ENCODE measurements around the gene TADA2B. TPM values are rescaled to one million over a fixed set of nuclear protein-coding genes. Genes with fewer than 3 reads are reported as not detected.

The TADA2B gene
- total and polyA plus RNA-seq, 9 of the 15 experiments (the other 6 are each of a cell fraction or from before 2014, with no cell fraction given): 0.55 to 12.2 (median 7.5) TPM

DNA sequence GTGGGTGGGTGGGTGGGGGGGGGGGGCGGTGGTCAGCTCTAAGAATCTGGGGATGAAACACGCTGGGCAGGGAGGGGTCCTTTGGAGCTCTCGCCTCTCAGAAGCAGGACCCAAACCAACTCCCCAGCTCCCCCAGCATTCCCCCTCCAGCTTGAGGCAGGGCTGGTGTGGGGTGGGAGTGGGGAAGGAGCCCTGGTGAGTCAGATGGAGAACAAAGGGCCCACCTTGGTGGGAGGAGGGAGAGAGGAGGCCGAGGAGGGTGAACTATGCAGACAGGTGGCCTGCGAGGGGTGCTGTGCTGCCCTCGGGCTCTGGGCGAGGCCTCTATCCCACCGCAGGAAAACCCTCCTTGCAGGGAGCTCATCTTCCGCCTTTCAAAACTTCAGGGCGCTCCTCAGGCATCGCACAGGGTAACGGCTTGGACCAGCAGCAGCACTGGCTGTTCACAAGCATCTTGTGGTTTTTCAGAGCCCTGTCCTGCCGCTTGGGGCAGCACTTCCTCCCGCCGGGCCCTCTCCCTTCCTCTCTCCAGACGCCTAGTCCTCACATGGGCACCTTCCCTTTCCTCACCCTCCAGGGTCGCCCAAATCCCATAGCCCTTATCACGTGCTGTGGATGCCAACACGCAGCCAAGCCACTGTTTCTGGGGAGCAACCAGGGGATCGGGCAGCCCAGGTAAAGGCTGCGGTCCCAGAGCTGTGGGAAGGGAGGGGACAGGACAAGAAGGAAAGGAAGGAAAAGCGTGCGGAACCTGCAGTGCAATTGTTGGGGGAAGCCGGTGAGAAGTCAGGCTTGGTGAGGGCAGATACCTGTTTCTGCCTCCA is 58.7 kb downstream of the TADA2B start (continued):
- TF ChIP-seq, protein P1, sequence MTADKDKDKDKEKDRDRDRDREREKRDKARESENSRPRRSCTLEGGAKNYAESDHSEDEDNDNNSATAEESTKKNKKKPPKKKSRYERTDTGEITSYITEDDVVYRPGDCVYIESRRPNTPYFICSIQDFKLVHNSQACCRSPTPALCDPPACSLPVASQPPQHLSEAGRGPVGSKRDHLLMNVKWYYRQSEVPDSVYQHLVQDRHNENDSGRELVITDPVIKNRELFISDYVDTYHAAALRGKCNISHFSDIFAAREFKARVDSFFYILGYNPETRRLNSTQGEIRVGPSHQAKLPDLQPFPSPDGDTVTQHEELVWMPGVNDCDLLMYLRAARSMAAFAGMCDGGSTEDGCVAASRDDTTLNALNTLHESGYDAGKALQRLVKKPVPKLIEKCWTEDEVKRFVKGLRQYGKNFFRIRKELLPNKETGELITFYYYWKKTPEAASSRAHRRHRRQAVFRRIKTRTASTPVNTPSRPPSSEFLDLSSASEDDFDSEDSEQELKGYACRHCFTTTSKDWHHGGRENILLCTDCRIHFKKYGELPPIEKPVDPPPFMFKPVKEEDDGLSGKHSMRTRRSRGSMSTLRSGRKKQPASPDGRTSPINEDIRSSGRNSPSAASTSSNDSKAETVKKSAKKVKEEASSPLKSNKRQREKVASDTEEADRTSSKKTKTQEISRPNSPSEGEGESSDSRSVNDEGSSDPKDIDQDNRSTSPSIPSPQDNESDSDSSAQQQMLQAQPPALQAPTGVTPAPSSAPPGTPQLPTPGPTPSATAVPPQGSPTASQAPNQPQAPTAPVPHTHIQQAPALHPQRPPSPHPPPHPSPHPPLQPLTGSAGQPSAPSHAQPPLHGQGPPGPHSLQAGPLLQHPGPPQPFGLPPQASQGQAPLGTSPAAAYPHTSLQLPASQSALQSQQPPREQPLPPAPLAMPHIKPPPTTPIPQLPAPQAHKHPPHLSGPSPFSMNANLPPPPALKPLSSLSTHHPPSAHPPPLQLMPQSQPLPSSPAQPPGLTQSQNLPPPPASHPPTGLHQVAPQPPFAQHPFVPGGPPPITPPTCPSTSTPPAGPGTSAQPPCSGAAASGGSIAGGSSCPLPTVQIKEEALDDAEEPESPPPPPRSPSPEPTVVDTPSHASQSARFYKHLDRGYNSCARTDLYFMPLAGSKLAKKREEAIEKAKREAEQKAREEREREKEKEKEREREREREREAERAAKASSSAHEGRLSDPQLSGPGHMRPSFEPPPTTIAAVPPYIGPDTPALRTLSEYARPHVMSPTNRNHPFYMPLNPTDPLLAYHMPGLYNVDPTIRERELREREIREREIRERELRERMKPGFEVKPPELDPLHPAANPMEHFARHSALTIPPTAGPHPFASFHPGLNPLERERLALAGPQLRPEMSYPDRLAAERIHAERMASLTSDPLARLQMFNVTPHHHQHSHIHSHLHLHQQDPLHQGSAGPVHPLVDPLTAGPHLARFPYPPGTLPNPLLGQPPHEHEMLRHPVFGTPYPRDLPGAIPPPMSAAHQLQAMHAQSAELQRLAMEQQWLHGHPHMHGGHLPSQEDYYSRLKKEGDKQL (CRISPR knock-in tag; IDR thresholded peaks at IDR 0.05; ENCODE audit: borderline replicate concordance): no peak
- TF ChIP-seq JUNB (CRISPR knock-in tag; conservative IDR thresholded peaks at IDR 0.05) (no peak), CREB1 (IDR thresholded peaks at IDR 0.05) (no peak), CREB1 (CRISPR knock-in tag; IDR thresholded peaks at IDR 0.05) (no peak), TBP (optimal IDR thresholded peaks at IDR 0.05; ENCODE audit: low read depth, low read length) (no peak), SPI1 (IDR thresholded peaks at IDR 0.05; ENCODE audit: borderline replicate concordance, low read depth, low read length) (peak; percentile 83), ZBTB49 (CRISPR knock-in tag; IDR thresholded peaks at IDR 0.05; ENCODE audit: borderline replicate concordance) (no peak)
- TF ChIP-seq, protein P2, sequence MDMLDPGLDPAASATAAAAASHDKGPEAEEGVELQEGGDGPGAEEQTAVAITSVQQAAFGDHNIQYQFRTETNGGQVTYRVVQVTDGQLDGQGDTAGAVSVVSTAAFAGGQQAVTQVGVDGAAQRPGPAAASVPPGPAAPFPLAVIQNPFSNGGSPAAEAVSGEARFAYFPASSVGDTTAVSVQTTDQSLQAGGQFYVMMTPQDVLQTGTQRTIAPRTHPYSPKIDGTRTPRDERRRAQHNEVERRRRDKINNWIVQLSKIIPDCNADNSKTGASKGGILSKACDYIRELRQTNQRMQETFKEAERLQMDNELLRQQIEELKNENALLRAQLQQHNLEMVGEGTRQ (CRISPR knock-in tag; IDR thresholded peaks at IDR 0.05): no peak
- TF ChIP-seq, protein P3, sequence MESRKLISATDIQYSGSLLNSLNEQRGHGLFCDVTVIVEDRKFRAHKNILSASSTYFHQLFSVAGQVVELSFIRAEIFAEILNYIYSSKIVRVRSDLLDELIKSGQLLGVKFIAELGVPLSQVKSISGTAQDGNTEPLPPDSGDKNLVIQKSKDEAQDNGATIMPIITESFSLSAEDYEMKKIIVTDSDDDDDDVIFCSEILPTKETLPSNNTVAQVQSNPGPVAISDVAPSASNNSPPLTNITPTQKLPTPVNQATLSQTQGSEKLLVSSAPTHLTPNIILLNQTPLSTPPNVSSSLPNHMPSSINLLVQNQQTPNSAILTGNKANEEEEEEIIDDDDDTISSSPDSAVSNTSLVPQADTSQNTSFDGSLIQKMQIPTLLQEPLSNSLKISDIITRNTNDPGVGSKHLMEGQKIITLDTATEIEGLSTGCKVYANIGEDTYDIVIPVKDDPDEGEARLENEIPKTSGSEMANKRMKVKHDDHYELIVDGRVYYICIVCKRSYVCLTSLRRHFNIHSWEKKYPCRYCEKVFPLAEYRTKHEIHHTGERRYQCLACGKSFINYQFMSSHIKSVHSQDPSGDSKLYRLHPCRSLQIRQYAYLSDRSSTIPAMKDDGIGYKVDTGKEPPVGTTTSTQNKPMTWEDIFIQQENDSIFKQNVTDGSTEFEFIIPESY (CRISPR knock-in tag; IDR thresholded peaks at IDR 0.05): no peak

Measured in K562 (cell line).